ENCODE results near the gene DHRSX. TPM values are rescaled to one million over a fixed set of nuclear protein-coding genes. Genes with fewer than 3 reads are reported as not detected.

The DHRSX gene
- total RNA-seq, 1 donor from 2014 or later: 34.2 TPM

DNA sequence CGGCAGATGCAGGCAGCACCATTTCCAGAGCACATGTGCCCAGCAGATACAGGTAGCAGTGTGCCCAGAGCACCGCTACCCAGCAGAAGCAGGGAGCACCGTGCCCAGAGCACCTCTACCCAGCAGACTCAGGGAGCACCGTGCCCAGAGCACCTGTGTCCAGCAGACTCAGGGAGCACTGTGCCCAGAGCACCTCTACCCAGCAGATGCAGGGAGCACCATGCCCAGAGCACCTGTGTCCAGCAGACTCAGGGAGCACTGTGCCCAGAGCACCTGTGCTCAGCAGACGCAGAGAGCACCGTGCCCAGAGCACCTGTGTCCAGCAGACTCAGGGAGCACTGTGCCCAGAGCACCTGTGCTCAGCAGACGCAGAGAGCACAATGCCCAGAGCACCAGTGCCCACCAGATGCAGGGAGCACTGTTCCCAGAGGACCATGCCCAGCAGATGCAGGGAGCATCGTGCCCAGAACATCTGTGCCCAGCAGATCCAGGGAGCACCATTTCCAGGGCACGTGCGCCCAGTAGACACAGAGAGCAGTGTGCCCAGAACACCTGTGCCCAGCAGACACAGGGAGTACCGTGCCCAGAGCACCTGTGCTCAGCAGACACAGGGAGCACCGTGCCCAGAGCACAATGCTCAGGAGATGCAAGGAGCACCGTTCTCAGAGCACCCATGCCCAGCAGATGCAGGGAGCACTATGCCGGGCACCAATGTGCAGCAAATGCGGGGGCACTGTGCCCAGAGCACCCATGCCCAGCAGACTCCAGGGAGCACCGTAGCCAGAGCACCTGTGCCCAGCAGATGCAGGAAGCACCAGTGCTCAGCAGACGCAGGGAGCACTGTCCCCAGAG lies 236.4 kb downstream of the DHRSX start:
- TF ChIP-seq, protein P1, sequence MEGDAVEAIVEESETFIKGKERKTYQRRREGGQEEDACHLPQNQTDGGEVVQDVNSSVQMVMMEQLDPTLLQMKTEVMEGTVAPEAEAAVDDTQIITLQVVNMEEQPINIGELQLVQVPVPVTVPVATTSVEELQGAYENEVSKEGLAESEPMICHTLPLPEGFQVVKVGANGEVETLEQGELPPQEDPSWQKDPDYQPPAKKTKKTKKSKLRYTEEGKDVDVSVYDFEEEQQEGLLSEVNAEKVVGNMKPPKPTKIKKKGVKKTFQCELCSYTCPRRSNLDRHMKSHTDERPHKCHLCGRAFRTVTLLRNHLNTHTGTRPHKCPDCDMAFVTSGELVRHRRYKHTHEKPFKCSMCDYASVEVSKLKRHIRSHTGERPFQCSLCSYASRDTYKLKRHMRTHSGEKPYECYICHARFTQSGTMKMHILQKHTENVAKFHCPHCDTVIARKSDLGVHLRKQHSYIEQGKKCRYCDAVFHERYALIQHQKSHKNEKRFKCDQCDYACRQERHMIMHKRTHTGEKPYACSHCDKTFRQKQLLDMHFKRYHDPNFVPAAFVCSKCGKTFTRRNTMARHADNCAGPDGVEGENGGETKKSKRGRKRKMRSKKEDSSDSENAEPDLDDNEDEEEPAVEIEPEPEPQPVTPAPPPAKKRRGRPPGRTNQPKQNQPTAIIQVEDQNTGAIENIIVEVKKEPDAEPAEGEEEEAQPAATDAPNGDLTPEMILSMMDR (conservative IDR thresholded peaks at IDR 0.05): no peak
- no peaks in the 10 kb centered on the region for H3K27me3 Mint-ChIP-seq
- H3K27ac Mint-ChIP-seq: no peak overlapping the region

DNA sequence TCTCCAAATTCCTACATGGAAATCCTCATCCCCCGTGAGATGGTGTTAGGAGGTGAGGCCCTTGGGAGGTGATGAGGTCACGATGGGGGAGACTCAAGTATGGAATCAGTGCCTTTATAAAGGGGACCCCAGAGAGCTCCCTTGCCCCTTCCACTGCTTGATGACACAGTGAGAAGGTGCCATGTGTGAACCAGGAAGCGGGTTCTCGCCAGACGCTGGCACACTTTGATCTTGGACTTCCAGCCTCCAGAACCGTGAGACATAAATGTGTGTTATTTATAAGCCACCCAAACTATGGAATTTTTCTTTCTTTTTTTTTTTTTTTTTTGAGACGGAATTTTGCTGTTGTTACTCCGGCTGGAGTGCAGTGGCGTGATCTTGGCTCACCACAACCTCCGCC lies 237.6 kb downstream of the DHRSX start:
- Mint-ChIP-seq H3K27me3 (no peaks in the 10 kb centered on the region), H3K4me3 (no peak overlapping the region), H3K36me3 (peaks cover 5% of the 10 kb centered on the region), H3K9me3 (no peaks in the 10 kb centered on the region), H3K4me1 (ENCODE audit: unreplicated experiment) (no peaks in the 10 kb centered on the region), H3K27ac (no peak overlapping the region)
- TF ChIP-seq, protein P1 (conservative IDR thresholded peaks at IDR 0.05): no peak
- no peak for DNase-seq (ENCODE audit: extremely low spot score, unreplicated experiment)

More for the DNA sequence above, 236.4 kb downstream of the DHRSX start:
- no peak for DNase-seq (ENCODE audit: extremely low spot score, unreplicated experiment)
- no peak overlapping the region for H3K4me3 Mint-ChIP-seq
- no peaks in the 10 kb centered on the region for H3K4me1 Mint-ChIP-seq (ENCODE audit: unreplicated experiment)
- H3K9me3 Mint-ChIP-seq: no peaks in the 10 kb centered on the region
- peaks cover 4% of the 10 kb centered on the region for H3K36me3 Mint-ChIP-seq

DNA sequence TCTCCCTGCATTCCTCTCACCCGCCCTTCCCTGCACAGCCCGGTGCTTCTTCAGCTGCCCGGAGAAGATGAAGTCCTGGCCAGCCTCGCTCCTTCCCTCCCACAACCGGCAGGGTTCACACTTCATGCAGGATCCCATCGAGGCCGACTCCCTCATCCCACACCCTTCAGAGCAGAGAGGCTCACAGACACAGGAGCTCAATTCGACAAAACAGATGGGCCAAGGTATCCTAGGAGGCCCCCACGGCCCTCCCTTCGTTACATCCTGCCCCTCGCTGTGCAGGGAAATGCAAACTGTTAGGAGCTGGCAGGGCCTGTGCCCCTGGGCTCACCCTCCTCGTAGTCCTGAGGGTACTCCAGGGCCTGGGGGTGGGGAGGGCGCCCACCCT lies 238.1 kb downstream of the DHRSX start:
- no peaks in the 10 kb centered on the region for H3K9me3 Mint-ChIP-seq
- H3K27me3 Mint-ChIP-seq: no peaks in the 10 kb centered on the region
- DNase-seq (ENCODE audit: extremely low spot score, unreplicated experiment): no peak
- H3K36me3 Mint-ChIP-seq: peaks cover 9% of the 10 kb centered on the region
- H3K4me3 Mint-ChIP-seq: no peak overlapping the region
- H3K4me1 Mint-ChIP-seq (ENCODE audit: unreplicated experiment): no peaks in the 10 kb centered on the region
- H3K27ac Mint-ChIP-seq: no peak overlapping the region
- TF ChIP-seq, protein P1 (conservative IDR thresholded peaks at IDR 0.05): no peak

DNA sequence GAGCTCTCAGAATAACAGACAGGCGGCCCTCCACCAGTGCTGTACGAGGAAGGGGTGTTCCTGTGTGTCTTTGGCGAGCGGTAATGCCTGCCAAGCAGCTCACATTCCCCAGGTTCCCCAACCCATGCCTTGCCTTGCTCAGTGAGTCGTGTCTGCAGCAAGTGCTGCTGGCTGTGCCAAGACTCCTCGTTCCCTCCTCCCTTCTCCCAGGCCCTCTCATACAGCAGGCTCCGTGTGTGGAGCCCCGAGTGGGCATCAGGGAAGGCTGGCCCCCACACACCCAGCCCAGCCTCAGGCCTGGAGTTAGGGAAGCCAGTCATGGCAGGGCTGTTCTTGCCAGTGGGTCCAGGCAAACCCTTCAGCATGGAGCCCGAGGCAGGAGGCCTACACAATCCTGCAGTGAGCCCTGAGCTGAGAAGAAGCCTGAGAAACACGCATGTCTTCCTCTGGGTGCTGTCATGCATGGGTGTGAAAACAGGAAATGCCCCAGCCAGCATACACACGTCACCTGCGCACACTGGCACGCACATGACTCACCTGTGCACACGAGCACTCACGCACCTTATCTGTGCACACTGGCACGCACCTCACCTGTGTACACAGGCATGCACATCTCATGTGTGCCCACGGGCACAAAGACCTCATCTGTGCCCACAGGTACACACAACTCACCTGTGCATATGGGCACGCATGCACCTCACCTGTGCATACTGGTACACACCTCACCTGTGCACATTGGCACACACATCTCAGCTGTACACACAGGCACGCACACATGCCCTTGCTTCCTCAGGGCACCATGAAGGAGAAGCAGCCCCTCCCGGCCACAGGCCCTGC lies 238.7 kb downstream of the DHRSX start:
- H3K9me3 Mint-ChIP-seq: no peaks in the 10 kb centered on the region
- no peaks in the 10 kb centered on the region for H3K27me3 Mint-ChIP-seq
- H3K4me3 Mint-ChIP-seq: no peak overlapping the region
- no peak for DNase-seq (ENCODE audit: extremely low spot score, unreplicated experiment)
- H3K27ac Mint-ChIP-seq: no peak overlapping the region
- H3K36me3 Mint-ChIP-seq: peaks cover 9% of the 10 kb centered on the region
- TF ChIP-seq, protein P1 (conservative IDR thresholded peaks at IDR 0.05): no peak
- H3K4me1 Mint-ChIP-seq (ENCODE audit: unreplicated experiment): no peaks in the 10 kb centered on the region

DNA sequence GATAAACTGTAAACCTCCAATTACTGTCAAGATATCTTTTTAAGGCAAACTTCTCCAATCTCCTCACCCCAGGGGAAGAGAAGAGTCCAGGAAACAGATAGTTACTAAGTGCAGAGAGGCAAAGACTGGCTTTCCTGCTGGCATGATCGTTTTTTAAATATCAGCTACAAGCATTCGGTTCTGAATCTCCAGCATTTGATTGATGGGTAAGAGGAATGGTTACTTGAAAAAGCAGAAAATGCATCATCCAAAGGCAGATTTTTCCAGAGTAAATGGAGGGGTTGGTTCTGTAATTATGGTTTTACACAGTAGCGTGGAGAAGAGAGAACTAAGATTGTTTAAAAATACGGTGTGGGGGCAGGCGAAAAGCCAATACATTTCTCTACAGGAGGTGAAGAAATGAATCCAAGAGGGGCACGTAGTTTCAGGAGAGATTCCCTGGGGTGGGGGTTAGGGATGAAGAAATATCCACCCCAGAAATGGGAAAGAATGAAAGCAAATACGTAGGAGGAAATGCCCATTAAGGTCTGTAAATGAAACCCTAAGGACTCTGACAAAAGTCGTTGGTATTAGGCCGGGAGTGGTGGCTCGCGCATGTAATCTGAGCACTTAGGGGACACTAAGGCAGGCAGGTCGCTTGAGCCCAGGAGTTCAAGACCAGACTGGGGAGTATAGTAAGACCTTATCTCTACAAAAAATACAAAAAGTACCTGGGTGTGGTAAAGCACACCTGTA lies 248.3 kb downstream of the DHRSX start:
- peaks cover 12% of the 10 kb centered on the region for H3K36me3 Mint-ChIP-seq
- H3K4me1 Mint-ChIP-seq (ENCODE audit: unreplicated experiment): peaks cover 7% of the 10 kb centered on the region
- no peak overlapping the region for H3K4me3 Mint-ChIP-seq
- DNase-seq (ENCODE audit: extremely low spot score, unreplicated experiment): no peak
- H3K9me3 Mint-ChIP-seq: peaks cover 8% of the 10 kb centered on the region
- H3K27me3 Mint-ChIP-seq: no peaks in the 10 kb centered on the region
- H3K27ac Mint-ChIP-seq: no peak overlapping the region
- TF ChIP-seq, protein P1 (conservative IDR thresholded peaks at IDR 0.05): no peak
